Thyroid gland (tissue), 4 donors: ENCODE data around the gene OVAAL. TPM values are rescaled to one million over a fixed set of nuclear protein-coding genes. Genes with fewer than 3 reads are reported as not detected.

Experiments
- DNase-seq, 2 donors: peaks; one replicate each; pipeline ENCODE4 v3.0.0-alpha.2; 2019
- H3K27ac ChIP-seq, 3 donors: fragments of 200-600 bp; sonication (generic); 1 replicate in 2 of 3; 2 replicates in 1 of 3; pipeline ENCODE4 v1.5.1; 2016 to 2019; ENCODE audit warnings: mild to moderate bottlenecking in 1 of 3, moderate library complexity in 1 of 3
- H3K27me3 ChIP-seq: fragments of 200-600 bp; sonication (generic); one replicate; pipeline ENCODE4 v1.5.1; 2019
- H3K36me3 ChIP-seq, 2 donors: fragments of 200-600 bp; sonication (generic); one replicate each; pipeline ENCODE4 v1.5.1; 2016 to 2019
- H3K4me1 ChIP-seq, 2 donors: fragments of 200-600 bp; sonication (generic); one replicate each; pipeline ENCODE4 v1.5.1; 2017 to 2019
- H3K4me3 ChIP-seq, 3 donors: fragments of 200-600 bp; sonication (generic); replicated peaks in 1 of 3; 1 replicate in 2 of 3; 2 replicates in 1 of 3; pipeline ENCODE4 v1.5.1; 2016; ENCODE audit warnings: mild to moderate bottlenecking in 1 of 3
- H3K9me3 ChIP-seq: fragments of 200-600 bp; sonication (generic); one replicate; pipeline ENCODE4 v1.5.1; 2017
- CTCF ChIP-seq, 6 experiments: fragments of 200-600 bp in 3 of 6; fragments of 450-650 bp in 3 of 6; sonication (generic) in 3 of 6; IDR thresholded peaks; one replicate each; pipeline ENCODE4 v1.5.1; 2016 to 2019; ENCODE audit warnings: antibody characterized with exemption in 6 of 6, mild to moderate bottlenecking in 2 of 6, inconsistent platforms in 1 of 6, moderate library complexity in 1 of 6
- POLR2A ChIP-seq, 2 donors: fragments of 450-650 bp; IDR thresholded peaks; one replicate each; pipeline ENCODE4 v1.6.1; 2017; ENCODE audit warnings: antibody characterized with exemption in 2 of 2, mild to moderate bottlenecking in 2 of 2, moderate library complexity in 1 of 2
- WGBS, 2 donors: methylation state at CpG; one replicate each; pipeline ENCODE4 v1.1.5; 2017; 5-methylcytosine and 5-hydroxymethylcytosine counted together
- intact Hi-C: fragments of 100-400 bp; cut with DNase I; formaldehyde crosslinking; loops from one replicate; pipeline ENCODE4 v1.15.1; 2023
- total RNA-seq, 4 donors: library from RNA; depleted of rRNA; stranded (reverse); fragments of >200 nt; gene quantifications; one replicate each; pipeline ENCODE4 v1.2.3, GENCODE V29; 2016

Gene OVAAL
- not detected for total RNA-seq

GRCh38 chr1:180558664-180559063 is at the start of gene OVAAL:
Gene OVAAL (plus strand): TSS chr1:180558964.
- no peaks in the 10 kb centered on the region for H3K27me3 ChIP-seq
- WGBS, 2 donors: 86 to 88% methylated on average over 6 of the region's 6 CpGs
- H3K27ac ChIP-seq: no peak within 1 kb of the TSS
- H3K9me3 ChIP-seq: no peaks in the 10 kb centered on the region
- no peak for TF ChIP-seq CTCF (IDR thresholded peaks at IDR 0.05)
- TF ChIP-seq POLR2A (IDR thresholded peaks at IDR 0.05): no peak
- no peak within 1 kb of the TSS for H3K4me3 ChIP-seq
- H3K4me1 ChIP-seq: no peaks in the 10 kb centered on the region
- intact Hi-C loops: no loop called here
- H3K36me3 ChIP-seq: no peaks in the 10 kb centered on the region
- no peak for DNase-seq

- Histone ChIP-seq H3K27me3 (no peaks in the 10 kb centered on the region), H3K27ac (no peak overlapping the region), H3K9me3 (no peaks in the 10 kb centered on the region), H3K4me3 (no peak overlapping the region), H3K36me3 (no peaks in the 10 kb centered on the region), H3K4me1 (peaks cover 0 to 2% of the 10 kb centered on the region in 2 donors)
- TF ChIP-seq POLR2A (IDR thresholded peaks at IDR 0.05) (no peak), CTCF (IDR thresholded peaks at IDR 0.05) (no peak)
- WGBS, 2 donors: 97 to 98% methylated on average over 2 of the region's 2 CpGs
- DNase-seq: no peak
- intact Hi-C loops: loop anchor here (10.0 kb wide), 1 partner anchor 634 kb away; no protein-coding TSS in a partner anchor
These were observed 47.9 kb upstream of the OVAAL start for GRCh38 chr1:180510882-180511281.

- Histone ChIP-seq H3K9me3 (no peaks in the 10 kb centered on the region), H3K4me3 (no peak overlapping the region), H3K4me1 (no peaks in the 10 kb centered on the region), H3K36me3 (no peaks in the 10 kb centered on the region), H3K27ac (no peak overlapping the region), H3K27me3 (no peaks in the 10 kb centered on the region)
- intact Hi-C loops: loop anchor here (10.0 kb wide), 1 partner anchor 631 kb away; no protein-coding TSS in a partner anchor
- no peak for DNase-seq
- no peak for TF ChIP-seq POLR2A (IDR thresholded peaks at IDR 0.05)
- no peak for TF ChIP-seq CTCF (IDR thresholded peaks at IDR 0.05)
- WGBS, 2 donors: 90 to 92% methylated on average over 6 of the region's 6 CpGs
These were observed 45.2 kb upstream of the OVAAL start for GRCh38 chr1:180513531-180513930.

- no peak for DNase-seq
- no peak overlapping the region for H3K27ac ChIP-seq
- no peaks in the 10 kb centered on the region for H3K4me1 ChIP-seq
- H3K4me3 ChIP-seq: no peak overlapping the region
- H3K36me3 ChIP-seq: no peaks in the 10 kb centered on the region
- no peaks in the 10 kb centered on the region for H3K27me3 ChIP-seq
- H3K9me3 ChIP-seq: no peaks in the 10 kb centered on the region
- 23 to 29% methylated on average over 3 of the region's 3 CpGs for WGBS, 2 donors
- TF ChIP-seq POLR2A (IDR thresholded peaks at IDR 0.05) (no peak), CTCF (IDR thresholded peaks at IDR 0.05) (no peak)
- intact Hi-C loops: loop anchor here (5.0 to 10.0 kb wide), 2 partner anchors 347 to 629 kb away; no protein-coding TSS in a partner anchor
These were observed 43.4 kb upstream of the OVAAL start for GRCh38 chr1:180515364-180515763.

- 10 to 13% methylated on average over 8 of the region's 8 CpGs for WGBS, 2 donors
- Histone ChIP-seq H3K4me1 (no peaks in the 10 kb centered on the region), H3K27ac (no peak overlapping the region), H3K4me3 (no peak overlapping the region), H3K27me3 (no peaks in the 10 kb centered on the region), H3K36me3 (no peaks in the 10 kb centered on the region), H3K9me3 (no peaks in the 10 kb centered on the region)
- TF ChIP-seq CTCF (IDR thresholded peaks at IDR 0.05): peak; percentile 45 to 88 (median 82)
- TF ChIP-seq POLR2A (IDR thresholded peaks at IDR 0.05): no peak
- intact Hi-C loops: loop anchor here (5.0 to 10.0 kb wide), 2 partner anchors 346 to 629 kb away; no protein-coding TSS in a partner anchor
- DNase-seq: peak; percentile 56 to 69
These were observed 42.8 kb upstream of the OVAAL start for GRCh38 chr1:180515857-180516388.
